ENCODE data around the gene QSOX2.

Gene QSOX2

DNA sequence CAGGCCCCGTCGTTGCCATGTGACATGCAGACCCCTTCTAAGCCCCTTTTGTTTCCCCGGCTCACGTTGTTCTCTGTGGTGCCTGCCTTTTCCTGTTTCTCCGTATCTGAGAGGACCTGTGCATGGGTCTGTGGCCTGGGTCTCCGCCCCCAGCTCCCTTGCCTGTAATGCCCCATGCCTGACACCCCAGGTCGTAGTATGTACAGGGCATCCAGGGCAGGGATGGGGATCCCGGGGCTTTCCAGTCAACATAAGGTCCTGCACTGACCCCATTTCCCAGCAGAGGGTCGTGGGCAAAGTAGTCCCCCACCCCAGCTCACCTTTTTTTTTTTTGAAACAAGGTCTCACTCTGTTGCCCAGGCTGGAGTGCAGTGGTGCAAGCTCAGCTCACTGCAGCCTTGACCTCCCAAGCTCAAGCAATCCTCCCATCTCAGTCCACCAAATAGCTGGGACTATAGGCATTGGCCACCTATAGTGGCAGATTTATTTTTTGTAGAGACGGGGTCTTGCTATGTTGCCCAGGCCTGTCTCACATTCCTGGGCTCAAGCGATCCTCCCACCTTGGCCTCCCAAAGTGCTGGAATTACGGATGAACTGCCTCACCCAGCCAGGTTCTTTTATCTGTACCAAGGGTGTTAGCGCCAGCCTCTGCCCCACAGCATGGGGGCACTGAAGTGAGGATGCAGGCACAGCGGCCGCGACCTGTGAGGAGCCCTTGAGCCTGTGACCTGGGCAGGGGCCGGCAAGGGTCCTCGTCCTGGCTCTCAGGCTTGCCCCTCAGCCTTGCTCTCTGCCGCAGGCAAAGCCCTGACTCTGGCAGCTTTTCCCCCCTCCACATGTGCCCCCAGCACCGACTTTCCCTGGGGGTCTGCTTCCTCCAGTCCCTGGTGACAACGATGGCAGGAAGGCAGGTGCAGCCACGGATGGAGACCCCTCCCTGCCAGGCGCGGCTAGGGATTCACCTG, 19.1 kb upstream of the QSOX2 start:
- DNase-seq = no peak

- no peak for DNase-seq
Observed at GRCh38 chr9:136264031-136264430, 18.4 kb upstream of the QSOX2 start.

DNA sequence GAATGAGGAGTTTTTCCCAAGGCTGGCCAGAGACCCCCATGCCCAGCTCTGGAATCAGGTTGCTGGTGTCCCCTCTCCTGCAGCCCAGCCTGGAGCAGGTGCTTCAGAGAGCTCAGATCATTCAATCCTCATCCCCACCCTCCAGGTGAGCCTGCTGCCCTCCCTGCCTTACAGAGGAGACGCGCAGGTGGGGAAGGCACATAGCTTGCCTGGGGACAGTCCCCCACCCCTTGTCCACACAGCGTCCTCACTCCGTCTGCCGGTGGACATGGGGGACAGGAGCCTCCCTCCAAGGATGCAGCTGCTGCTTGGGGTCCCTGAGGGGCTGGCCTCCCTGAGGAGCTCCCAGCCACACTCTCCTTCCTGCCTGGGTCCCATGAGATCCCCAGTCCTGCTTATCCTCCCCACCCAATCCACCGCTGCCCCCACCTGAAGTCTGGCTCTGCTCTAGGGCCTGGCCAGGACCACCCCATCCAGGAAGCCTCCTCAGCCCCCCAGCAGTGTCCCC, 17.1 kb upstream of the QSOX2 start:
- no peak for DNase-seq

- DNase-seq = no peak
Observed at GRCh38 chr9:136261686-136262430, 16.2 kb upstream of the QSOX2 start.

- no peak for DNase-seq
Observed at GRCh38 chr9:136260936-136261472, 15.4 kb upstream of the QSOX2 start.

DNA sequence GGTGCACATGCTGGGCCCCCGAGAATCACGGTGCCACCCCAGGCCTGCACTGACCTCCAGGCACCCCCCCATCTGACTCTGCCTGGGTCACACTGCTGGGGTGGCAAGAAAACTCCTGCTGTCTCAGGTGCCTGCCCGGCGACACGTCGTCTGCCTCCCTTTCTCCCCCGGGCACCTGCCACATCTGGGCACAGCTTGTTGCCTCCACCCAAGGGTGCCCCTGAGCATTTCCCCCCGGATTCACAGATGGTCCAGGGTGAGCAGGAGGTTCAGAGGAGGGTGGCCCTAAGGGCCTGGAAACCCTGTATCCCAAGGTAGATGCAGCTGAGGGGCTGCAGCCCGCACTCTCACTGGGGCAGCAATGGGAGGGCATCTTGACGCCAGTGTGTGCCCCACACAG, 14.9 kb upstream of the QSOX2 start:
- DNase-seq = no peak

DNA sequence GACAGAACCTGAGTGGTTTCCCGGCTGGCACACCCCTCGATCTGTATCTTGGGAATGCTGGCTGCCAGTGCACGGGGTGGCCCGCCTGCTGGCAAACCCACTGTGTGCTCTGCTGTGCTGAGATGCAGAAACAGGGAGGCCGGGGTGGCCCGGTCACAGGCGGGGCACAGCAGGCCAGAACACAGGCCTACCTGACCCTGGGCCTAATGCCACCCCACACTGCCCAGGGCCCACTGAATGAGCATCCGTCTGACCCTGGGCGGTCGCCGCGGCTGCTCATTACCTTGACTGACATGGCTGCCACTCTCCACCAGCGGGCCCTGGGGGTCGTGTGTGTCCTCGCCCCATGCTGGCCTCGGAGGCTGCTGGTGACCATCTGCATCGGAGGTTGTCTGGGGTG, 14.2 kb upstream of the QSOX2 start:
- no peak for DNase-seq

GRCh38 chr9:136259517-136259813, 13.9 kb upstream of the QSOX2 start:
- no peak for DNase-seq

- no peak for DNase-seq
Observed at GRCh38 chr9:136258786-136259516, 13.3 kb upstream of the QSOX2 start.

DNA sequence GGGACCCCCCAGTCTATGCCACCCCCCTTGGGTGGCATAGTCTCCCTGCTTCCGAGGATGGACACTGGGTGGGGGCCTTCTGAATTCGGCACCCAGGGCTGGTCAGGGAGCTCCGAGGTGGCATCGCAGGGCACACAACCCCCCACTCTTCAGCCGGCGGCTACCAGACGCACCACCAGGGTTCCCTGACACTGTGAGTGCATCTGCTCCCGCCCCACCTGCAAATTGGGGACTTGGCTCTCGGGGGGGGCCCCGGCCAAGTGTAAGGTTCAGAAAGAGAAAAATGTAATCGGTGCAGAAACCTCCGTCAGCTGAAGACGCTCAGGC, 12.7 kb upstream of the QSOX2 start:
- DNase-seq = no peak

- no peak for DNase-seq
Observed at GRCh38 chr9:136257381-136258298, 12.0 kb upstream of the QSOX2 start.

DNA sequence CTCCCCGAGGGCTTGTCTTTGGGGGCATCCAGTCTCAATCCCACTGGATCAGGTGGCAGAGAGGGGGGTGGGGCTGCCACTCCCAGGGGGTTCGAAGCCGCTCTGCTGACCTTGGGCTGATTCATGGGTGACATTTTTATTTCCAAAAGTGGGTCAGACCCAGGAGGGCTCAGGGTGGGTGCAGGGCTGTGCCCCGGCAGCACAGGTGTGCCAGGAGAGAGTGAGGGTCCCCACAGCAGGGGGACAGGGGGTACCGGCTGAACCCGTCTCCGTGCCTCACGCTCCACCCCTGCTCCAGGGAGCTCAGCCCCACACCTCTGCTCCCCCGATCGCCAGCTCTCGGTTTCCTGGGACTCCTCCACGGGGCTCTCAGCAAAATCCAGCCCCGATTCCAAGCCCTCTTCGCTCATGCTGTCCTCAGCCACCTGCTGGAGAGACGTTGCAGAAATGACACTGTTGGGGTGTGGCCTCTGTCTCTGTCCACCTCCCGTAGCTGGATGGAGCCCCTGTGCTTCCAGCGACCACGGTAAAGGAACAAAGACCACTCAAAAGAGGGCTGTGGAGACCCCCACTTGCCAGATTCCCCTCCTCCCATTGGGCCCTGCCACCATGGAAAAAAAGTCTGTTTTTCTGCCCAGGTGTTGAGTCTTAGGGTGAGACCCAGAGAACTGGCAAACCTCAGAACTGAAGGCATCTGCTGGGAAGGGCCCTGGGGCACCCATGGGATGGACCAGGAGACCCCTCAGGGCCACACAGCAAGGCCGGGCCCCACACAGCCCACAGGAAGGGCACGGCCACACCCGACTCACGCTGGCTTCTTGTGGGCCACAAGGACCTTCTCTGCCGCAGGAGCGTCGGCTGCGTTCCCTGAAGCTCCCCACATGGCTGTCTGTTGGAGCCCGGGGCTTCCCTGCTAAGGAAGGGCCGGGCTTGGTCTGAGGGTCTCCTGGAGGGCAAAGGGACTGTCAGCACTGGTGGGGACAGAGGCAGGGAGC, 10.6 kb upstream of the QSOX2 start:
- DNase-seq = no peak

GRCh38 chr9:136255166-136255538, 9.5 kb upstream of the QSOX2 start:
- no peak for DNase-seq

DNA sequence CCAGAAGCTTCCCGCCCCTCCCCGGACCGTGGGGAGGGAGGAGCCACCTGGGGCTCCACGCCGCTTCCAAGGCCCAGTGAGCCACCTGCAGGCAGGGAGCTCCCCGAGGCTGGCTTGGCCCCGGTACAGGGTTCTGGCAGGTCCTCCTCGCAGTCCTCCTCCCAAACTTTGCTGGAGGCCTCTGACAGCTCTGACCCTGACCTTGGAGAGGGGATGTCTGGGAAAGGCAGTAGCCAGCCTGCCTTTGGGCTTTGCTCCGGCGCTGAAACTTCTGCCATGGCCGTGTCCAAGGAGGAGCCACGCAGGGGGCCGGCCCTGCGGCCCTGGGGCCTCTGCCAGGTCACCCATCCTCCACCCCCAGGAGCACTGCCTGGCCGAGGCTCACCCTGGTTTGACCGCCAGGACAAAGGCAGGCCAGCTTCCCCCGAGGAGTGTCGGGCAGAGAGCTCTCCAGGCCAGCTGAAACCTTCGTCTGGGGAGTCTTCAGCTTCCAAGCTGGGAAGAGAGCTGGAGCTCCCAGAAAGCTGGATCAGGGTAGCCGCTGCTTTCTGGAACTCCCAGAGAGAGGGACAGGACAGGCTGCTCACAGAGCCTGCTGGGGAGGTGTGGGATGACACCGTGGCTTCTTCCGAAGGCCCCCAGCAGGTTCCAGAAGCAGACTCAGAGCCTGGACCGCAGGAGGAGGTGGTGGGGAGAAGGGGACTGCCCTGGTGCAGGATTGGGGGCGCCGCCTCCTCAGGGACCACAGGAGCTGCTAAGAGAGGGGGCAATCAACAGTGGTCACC, 9.0 kb upstream of the QSOX2 start:
- peak in 1 of 14 donors; percentile 39 for DNase-seq

DNA sequence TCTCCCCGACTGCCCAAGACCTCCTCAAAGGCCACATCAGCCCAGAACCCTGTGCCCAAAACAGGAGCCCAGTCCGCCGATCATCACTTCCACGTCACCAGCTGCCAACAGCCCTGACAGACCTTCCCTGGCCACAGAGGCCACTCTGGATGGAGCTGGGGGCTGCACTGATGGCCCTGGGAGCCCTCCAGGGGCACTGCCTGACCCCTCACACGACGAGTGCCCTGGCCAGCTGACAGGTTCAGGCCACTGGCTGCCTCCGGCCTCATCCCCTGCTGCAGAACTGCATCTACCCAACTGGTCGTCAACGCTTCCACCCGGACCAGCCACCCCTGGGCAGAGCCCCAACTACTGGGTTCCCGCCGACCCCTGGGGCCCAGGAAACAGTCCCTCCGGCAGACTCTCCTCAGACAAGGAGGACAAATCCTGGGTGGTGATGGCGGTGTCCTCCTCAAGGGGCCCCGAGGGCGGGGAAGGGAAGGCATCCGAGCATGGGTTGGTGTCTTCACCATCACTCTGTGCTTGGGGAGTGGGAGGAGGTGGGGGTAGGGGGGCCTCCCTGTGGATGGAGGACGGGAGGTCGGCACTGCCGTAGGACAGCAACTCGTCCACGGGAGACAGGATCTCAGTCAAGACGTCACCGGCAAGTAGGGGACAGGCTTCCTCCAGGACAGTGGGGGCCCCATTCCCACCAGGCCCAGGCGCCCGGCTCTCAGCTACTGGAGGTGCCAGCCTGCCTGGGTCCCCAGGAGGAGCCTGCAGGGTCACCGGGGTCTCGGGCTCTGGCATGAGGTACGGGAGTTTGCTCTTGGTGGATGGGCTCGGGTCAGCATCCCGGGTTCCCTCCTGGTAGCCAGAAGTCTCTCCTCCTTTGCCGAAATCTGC, 7.9 kb upstream of the QSOX2 start:
- DNase-seq = no peak

DNA sequence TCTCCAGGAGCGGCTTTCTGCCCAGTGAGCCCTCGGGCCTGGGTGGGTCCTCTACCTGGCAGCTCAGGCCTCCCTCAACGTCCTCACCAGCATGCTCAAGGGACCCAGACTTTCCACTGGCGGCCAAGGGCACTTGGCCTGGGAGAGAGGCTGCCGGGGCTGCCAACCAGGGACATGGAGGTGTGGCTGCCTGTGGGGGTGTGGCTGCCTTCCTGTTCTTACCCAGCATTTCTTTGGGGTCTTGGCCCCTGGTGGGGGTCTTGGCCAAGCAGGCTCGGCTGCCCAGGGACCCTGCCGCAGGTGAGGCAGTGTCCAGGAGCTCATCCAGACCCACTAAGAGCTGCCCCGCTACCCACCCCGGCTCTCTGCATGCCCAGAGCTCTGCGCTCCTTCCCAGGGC, 7.2 kb upstream of the QSOX2 start:
- no peak for DNase-seq

- no peak for DNase-seq
Observed at GRCh38 chr9:136252281-136252680, 6.7 kb upstream of the QSOX2 start.

- no peak for DNase-seq
Observed at GRCh38 chr9:136251264-136252115, 5.9 kb upstream of the QSOX2 start.

All from C1 segment of cervical spinal cord (tissue), 14 donors.